Liver (tissue), 9 donors: ENCODE data around the gene PIK3R6. TPM values are rescaled to one million over a fixed set of nuclear protein-coding genes. Genes with fewer than 3 reads are reported as not detected.

Experiments used
- DNase-seq: peaks from one replicate; pipeline ENCODE4 v3.0.0-alpha.2; 2017; ENCODE audit warnings: low spot score
- H3K27ac ChIP-seq, 2 donors: one replicate each; pipeline ENCODE4 v1.7.0; 2013; ENCODE audit warnings: inconsistent platforms in 2 of 2, low read length in 2 of 2, control low read depth in 1 of 2, low read depth in 1 of 2, mild to moderate bottlenecking in 1 of 2
- H3K27me3 ChIP-seq, 4 donors: one replicate each; pipeline versions ENCODE4 v1.6.1 to v1.7.0; 2013; ENCODE audit warnings: low read length in 3 of 4, inconsistent platforms in 1 of 4, mild to moderate bottlenecking in 1 of 4, moderate library complexity in 1 of 4; ENCODE audit not compliant: control insufficient read depth in 4 of 4, insufficient read depth in 4 of 4
- H3K36me3 ChIP-seq, 4 donors: one replicate each; pipeline versions ENCODE4 v1.6.1 to v1.7.0; 2013; ENCODE audit warnings: low read length in 3 of 4, mild to moderate bottlenecking in 3 of 4, low read depth in 1 of 4, moderate library complexity in 1 of 4; ENCODE audit not compliant: control insufficient read depth in 4 of 4, insufficient read depth in 3 of 4
- H3K4me1 ChIP-seq, 4 donors: one replicate each; pipeline versions ENCODE4 v1.6.1 to v1.7.0; 2013; ENCODE audit warnings: low read length in 3 of 4, mild to moderate bottlenecking in 3 of 4, moderate library complexity in 1 of 4; ENCODE audit not compliant: control insufficient read depth in 4 of 4, insufficient read depth in 4 of 4
- H3K4me3 ChIP-seq, 3 donors: one replicate each; pipeline versions ENCODE4 v1.6.1 to v1.7.0; 2013; ENCODE audit warnings: low read length in 3 of 3, control low read depth in 1 of 3, low read depth in 1 of 3, mild to moderate bottlenecking in 1 of 3
- H3K9ac ChIP-seq, 2 donors: one replicate each; pipeline ENCODE4 v1.7.0; 2013; ENCODE audit warnings: low read length in 2 of 2, mild to moderate bottlenecking in 2 of 2, moderate library complexity in 2 of 2, control low read depth in 1 of 2, low read depth in 1 of 2
- H3K9me3 ChIP-seq, 4 donors: one replicate each; pipeline versions ENCODE4 v1.6.1 to v1.7.0; 2013; ENCODE audit warnings: low read length in 3 of 4; ENCODE audit not compliant: control insufficient read depth in 4 of 4
- EGR1 ChIP-seq, 2 donors: IDR thresholded peaks; 2 replicates each; pipeline ENCODE4 v1.6.1; 2016 to 2018; ENCODE audit warnings: antibody characterized with exemption in 2 of 2, low read depth in 2 of 2
- FOXA1 ChIP-seq: IDR thresholded peaks from 2 replicates; pipeline ENCODE4 v1.6.1; 2016; ENCODE audit warnings: antibody characterized with exemption
- FOXA2 ChIP-seq: IDR thresholded peaks from 2 replicates; pipeline ENCODE4 v1.6.1; 2016; ENCODE audit warnings: antibody characterized with exemption
- GABPA ChIP-seq, 2 donors: IDR thresholded peaks in 1 of 2; conservative IDR thresholded peaks in 1 of 2; 2 replicates each; pipeline ENCODE4 v1.6.1; 2016; ENCODE audit warnings: antibody characterized with exemption in 2 of 2, mild to moderate bottlenecking in 1 of 2, moderate library complexity in 1 of 2
- HNF4A ChIP-seq, 2 donors: conservative IDR thresholded peaks; 2 replicates each; pipeline ENCODE4 v1.6.1; 2016; ENCODE audit warnings: antibody characterized with exemption in 2 of 2, mild to moderate bottlenecking in 2 of 2
- JUND ChIP-seq, 2 donors: IDR thresholded peaks; 2 replicates each; pipeline ENCODE4 v1.6.1; 2016; ENCODE audit warnings: antibody characterized with exemption in 2 of 2
- NR2F2 ChIP-seq: IDR thresholded peaks from 2 replicates; pipeline ENCODE4 v1.6.1; 2016; ENCODE audit warnings: antibody characterized with exemption
- RAD21 ChIP-seq, 2 donors: IDR thresholded peaks; 2 replicates each; pipeline ENCODE4 v1.6.1; 2016; ENCODE audit warnings: antibody characterized with exemption in 2 of 2, mild to moderate bottlenecking in 2 of 2
- RXRA ChIP-seq, 2 donors: IDR thresholded peaks; 2 replicates each; pipeline ENCODE4 v1.6.1; 2017 to 2018; ENCODE audit warnings: antibody characterized with exemption in 2 of 2, mild to moderate bottlenecking in 1 of 2
- TAF1 ChIP-seq: conservative IDR thresholded peaks from 2 replicates; pipeline ENCODE4 v1.6.1; 2016; ENCODE audit warnings: antibody characterized with exemption, mild to moderate bottlenecking
- YY1 ChIP-seq: IDR thresholded peaks from 2 replicates; pipeline ENCODE4 v1.6.1; 2016; ENCODE audit warnings: antibody characterized with exemption, mild to moderate bottlenecking
- WGBS: extraction: QIAGEN DNeasy Blood & Tissue Kit; methylation state at CpG from one replicate; pipeline ENCODE4 v1.1.7; 2013; 5-methylcytosine and 5-hydroxymethylcytosine counted together
- polyA plus RNA-seq, 2 donors: library from polyadenylated mRNA; stranded (reverse) in 1 of 2; unstranded in 1 of 2; fragments of 200-250 nt in 1 of 2; fragments of >200 nt in 1 of 2; fragmentation: Nextera tagmentation in 1 of 2; extraction: Ambion mirVana in 1 of 2; gene quantifications; one replicate each; pipeline versions ENCODE4 v1.2.1 to v1.2.3, GENCODE V29; 2013 to 2015
- total RNA-seq, 2 donors: library from RNA; depleted of rRNA; stranded (reverse); fragments of >200 nt; gene quantifications; one replicate each; pipeline ENCODE4 v1.2.3, GENCODE V29; 2014
- TF ChIP-seq, protein P1 (sequence below): fragments of 150-350 bp; IDR thresholded peaks from 2 replicates; pipeline ENCODE4 v1.5.1; 2017; ENCODE audit warnings: improper control_type of control experiment, low read depth, low read length; ENCODE audit not compliant: missing input control
- TF ChIP-seq, protein P2 (sequence below): IDR thresholded peaks from 2 replicates; pipeline ENCODE4 v1.6.1; 2016; ENCODE audit warnings: antibody characterized with exemption
- TF ChIP-seq, protein P3 (sequence below): IDR thresholded peaks from 2 replicates; pipeline ENCODE4 v1.6.1; 2016; ENCODE audit warnings: antibody characterized with exemption, mild to moderate bottlenecking
- TF ChIP-seq, protein P4 (sequence below): IDR thresholded peaks from 2 replicates; pipeline ENCODE4 v1.6.1; 2016; ENCODE audit warnings: antibody characterized with exemption
- TF ChIP-seq, protein P5 (sequence below): IDR thresholded peaks from 2 replicates; pipeline ENCODE4 v1.6.1; 2016; ENCODE audit warnings: antibody characterized with exemption
- donor health status: healthy.
- donor health status: healthy.
- donor health status: healthy.
- donor health status: healthy.
- donor health status: healthy.

PIK3R6 gene
- total and polyA plus RNA-seq, 4 donors, result 0.15 to 0.37 (median 0.18) TPM

DNA sequence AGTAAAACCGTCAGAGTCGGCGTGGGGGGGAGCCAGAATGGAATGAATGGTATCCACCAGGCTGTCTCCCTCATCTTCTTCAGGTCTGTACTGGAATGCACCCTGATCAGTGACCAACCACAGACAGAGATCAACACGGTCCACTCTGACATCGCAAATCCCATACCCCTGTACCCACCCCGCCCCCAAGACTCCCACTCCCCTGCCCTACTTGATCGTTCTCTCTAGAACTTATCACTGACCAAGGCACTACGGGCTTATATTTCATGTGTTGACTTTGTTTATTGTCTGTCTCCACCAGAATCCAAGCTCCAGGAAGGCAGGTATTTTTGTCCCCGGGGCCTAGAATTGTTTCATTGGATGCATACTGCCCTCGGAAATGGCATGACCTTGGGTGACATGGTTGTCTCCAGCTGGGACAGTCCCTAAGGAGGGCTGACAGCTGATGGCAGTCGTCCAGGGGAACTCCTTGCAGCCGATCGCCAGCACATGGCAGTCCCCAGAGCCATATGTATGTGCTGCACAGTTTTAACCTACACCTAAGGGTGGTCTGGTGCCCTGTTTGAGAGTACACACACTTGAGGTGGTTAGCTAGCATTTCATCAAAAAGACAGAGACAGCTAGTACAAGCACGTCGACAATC lies 67.8 kb downstream of the PIK3R6 start:
- Histone ChIP-seq H3K27ac (no peak overlapping the region), H3K9me3 (no peaks in the 10 kb centered on the region), H3K9ac (no peak overlapping the region), H3K4me1 (peaks cover 0 to 4% (median 2%) of the 10 kb centered on the region in 4 donors), H3K27me3 (peaks cover 0 to 4% (median 0%) of the 10 kb centered on the region in 4 donors), H3K36me3 (no peaks in the 10 kb centered on the region), H3K4me3 (peak overlapping the region in 1 of 3 donors; percentile 1)
- DNase-seq, result no peak
- 57% methylated on average over 15 of the region's 15 CpGs for WGBS
- TF ChIP-seq GABPA (IDR thresholded peaks at IDR 0.05 in 1 of 2, conservative IDR thresholded peaks at IDR 0.05 in 1 of 2) (no peak), YY1 (no peak), FOXA1 (no peak), FOXA2 (no peak), RXRA (IDR thresholded peaks at IDR 0.05) (no peak), NR2F2 (no peak), JUND (IDR thresholded peaks at IDR 0.05) (no peak), HNF4A (conservative IDR thresholded peaks at IDR 0.05) (no peak), TAF1 (no peak), EGR1 (IDR thresholded peaks at IDR 0.05; ENCODE audit: low read depth in 2 of 2) (no peak)
- TF ChIP-seq, protein P1, sequence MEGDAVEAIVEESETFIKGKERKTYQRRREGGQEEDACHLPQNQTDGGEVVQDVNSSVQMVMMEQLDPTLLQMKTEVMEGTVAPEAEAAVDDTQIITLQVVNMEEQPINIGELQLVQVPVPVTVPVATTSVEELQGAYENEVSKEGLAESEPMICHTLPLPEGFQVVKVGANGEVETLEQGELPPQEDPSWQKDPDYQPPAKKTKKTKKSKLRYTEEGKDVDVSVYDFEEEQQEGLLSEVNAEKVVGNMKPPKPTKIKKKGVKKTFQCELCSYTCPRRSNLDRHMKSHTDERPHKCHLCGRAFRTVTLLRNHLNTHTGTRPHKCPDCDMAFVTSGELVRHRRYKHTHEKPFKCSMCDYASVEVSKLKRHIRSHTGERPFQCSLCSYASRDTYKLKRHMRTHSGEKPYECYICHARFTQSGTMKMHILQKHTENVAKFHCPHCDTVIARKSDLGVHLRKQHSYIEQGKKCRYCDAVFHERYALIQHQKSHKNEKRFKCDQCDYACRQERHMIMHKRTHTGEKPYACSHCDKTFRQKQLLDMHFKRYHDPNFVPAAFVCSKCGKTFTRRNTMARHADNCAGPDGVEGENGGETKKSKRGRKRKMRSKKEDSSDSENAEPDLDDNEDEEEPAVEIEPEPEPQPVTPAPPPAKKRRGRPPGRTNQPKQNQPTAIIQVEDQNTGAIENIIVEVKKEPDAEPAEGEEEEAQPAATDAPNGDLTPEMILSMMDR, result no peak
- TF ChIP-seq, protein P2, sequence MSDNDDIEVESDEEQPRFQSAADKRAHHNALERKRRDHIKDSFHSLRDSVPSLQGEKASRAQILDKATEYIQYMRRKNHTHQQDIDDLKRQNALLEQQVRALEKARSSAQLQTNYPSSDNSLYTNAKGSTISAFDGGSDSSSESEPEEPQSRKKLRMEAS, result no peak
- TF ChIP-seq, protein P3, sequence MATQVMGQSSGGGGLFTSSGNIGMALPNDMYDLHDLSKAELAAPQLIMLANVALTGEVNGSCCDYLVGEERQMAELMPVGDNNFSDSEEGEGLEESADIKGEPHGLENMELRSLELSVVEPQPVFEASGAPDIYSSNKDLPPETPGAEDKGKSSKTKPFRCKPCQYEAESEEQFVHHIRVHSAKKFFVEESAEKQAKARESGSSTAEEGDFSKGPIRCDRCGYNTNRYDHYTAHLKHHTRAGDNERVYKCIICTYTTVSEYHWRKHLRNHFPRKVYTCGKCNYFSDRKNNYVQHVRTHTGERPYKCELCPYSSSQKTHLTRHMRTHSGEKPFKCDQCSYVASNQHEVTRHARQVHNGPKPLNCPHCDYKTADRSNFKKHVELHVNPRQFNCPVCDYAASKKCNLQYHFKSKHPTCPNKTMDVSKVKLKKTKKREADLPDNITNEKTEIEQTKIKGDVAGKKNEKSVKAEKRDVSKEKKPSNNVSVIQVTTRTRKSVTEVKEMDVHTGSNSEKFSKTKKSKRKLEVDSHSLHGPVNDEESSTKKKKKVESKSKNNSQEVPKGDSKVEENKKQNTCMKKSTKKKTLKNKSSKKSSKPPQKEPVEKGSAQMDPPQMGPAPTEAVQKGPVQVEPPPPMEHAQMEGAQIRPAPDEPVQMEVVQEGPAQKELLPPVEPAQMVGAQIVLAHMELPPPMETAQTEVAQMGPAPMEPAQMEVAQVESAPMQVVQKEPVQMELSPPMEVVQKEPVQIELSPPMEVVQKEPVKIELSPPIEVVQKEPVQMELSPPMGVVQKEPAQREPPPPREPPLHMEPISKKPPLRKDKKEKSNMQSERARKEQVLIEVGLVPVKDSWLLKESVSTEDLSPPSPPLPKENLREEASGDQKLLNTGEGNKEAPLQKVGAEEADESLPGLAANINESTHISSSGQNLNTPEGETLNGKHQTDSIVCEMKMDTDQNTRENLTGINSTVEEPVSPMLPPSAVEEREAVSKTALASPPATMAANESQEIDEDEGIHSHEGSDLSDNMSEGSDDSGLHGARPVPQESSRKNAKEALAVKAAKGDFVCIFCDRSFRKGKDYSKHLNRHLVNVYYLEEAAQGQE, result no peak

DNA sequence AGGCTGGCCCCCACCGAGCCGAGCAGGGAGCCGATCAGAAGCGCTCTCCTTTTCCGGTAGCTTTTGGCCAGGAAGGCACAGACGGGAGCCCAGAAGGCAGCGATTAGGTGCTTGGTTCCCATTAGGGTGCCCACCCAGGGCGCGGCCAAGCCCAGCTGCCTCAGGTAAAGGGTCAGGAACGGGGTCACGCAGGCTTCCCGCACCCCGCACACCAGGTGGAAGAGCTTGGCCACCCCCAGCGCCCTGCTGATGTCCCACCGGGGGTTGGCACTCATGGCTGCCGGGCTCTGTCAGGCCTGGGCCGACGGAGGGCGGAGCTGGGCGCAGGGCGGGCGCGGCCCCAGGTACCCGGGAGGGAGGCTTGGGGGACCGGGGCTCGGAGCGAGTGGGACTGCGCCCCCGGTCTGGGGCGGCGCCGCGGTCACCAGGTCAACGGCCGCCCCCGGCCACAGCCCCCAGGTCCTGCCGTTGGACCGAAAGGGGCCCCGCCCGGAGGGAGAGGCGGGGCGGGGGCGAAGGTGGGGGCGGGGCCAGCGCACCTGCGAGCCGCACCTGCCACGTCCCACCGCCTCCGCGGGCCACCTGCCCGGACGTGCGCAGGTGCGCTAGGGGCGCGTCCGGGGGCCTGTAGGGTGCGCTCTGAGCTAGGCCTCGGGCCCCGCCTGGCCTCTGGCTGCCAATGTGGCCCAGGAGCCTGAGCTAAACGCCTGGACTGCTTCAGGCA lies 68.5 kb downstream of the PIK3R6 start, which contains the start of gene MFSD6L:
MFSD6L (minus strand) TSS at position 520 of the 724 bp plus-strand sequence; CDS start at position 275, 245 bp downstream.
- no peaks in the 10 kb centered on the region for H3K36me3 ChIP-seq
- TF ChIP-seq RAD21 (IDR thresholded peaks at IDR 0.05), result peak in 1 of 2 donors; percentile 8
- TF ChIP-seq, protein P4, sequence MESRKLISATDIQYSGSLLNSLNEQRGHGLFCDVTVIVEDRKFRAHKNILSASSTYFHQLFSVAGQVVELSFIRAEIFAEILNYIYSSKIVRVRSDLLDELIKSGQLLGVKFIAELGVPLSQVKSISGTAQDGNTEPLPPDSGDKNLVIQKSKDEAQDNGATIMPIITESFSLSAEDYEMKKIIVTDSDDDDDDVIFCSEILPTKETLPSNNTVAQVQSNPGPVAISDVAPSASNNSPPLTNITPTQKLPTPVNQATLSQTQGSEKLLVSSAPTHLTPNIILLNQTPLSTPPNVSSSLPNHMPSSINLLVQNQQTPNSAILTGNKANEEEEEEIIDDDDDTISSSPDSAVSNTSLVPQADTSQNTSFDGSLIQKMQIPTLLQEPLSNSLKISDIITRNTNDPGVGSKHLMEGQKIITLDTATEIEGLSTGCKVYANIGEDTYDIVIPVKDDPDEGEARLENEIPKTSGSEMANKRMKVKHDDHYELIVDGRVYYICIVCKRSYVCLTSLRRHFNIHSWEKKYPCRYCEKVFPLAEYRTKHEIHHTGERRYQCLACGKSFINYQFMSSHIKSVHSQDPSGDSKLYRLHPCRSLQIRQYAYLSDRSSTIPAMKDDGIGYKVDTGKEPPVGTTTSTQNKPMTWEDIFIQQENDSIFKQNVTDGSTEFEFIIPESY, result no peak
- no peak for TF ChIP-seq JUND (IDR thresholded peaks at IDR 0.05)
- TF ChIP-seq HNF4A (conservative IDR thresholded peaks at IDR 0.05), result no peak
- no peak for TF ChIP-seq GABPA (IDR thresholded peaks at IDR 0.05 in 1 of 2, conservative IDR thresholded peaks at IDR 0.05 in 1 of 2)
- TF ChIP-seq, protein P5, sequence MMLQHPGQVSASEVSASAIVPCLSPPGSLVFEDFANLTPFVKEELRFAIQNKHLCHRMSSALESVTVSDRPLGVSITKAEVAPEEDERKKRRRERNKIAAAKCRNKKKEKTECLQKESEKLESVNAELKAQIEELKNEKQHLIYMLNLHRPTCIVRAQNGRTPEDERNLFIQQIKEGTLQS, result no peak
- H3K9me3 ChIP-seq, result no peaks in the 10 kb centered on the region
- H3K4me1 ChIP-seq, result peaks cover 0 to 4% (median 2%) of the 10 kb centered on the region in 4 donors
- WGBS, result 16% methylated on average over 62 of the region's 62 CpGs
- DNase-seq, result no peak
- no peak within 1 kb of the TSS for H3K9ac ChIP-seq
- peaks cover 0 to 4% (median 0%) of the 10 kb centered on the region in 4 donors for H3K27me3 ChIP-seq
- no peak within 1 kb of the TSS for H3K27ac ChIP-seq
- H3K4me3 ChIP-seq, result peak within 1 kb of the TSS in 1 of 3 donors; percentile 1
